Spleen (tissue), 7 donors: Measurements from ENCODE around the gene SPINK7.

ENCODE experiments used
- CTCF ChIP-seq, 11 experiments: fragments of 200-600 bp in 7 of 11; fragments of 450-650 bp in 4 of 11; sonication (generic) in 4 of 11; IDR thresholded peaks in 8 of 11; conservative IDR thresholded peaks in 3 of 11; 1 replicate in 7 of 11; 2 replicates in 4 of 11; pipeline versions ENCODE4 v1.4.0 to v1.8.0; 2016 to 2021; ENCODE audit warnings: antibody characterized with exemption in 11 of 11, inconsistent platforms in 4 of 11, mild to moderate bottlenecking in 1 of 11
- POLR2A ChIP-seq, 3 donors: fragments of 450-650 bp; IDR thresholded peaks; one replicate each; pipeline ENCODE4 v1.5.1; 2017; ENCODE audit warnings: antibody characterized with exemption in 3 of 3, mild to moderate bottlenecking in 1 of 3
- POLR2AphosphoS5 ChIP-seq, 3 donors: sonication (generic); formaldehyde crosslinking; IDR thresholded peaks; one replicate each; pipeline ENCODE4 v1.5.1; 2017; ENCODE audit warnings: antibody characterized with exemption in 3 of 3
- donor health status: DM: no; HTN: no; CAD: no; lungs with moderate emphysema.
- donor health status: DM: no; HTN: no; CAD: no.
- donor health status: DM: no; HTN: no; CAD: no.

GRCh38 chr5:148268566-148268965 lies 43.7 kb upstream of the SPINK7 start, which contains the start of gene SPINK13:
- TF ChIP-seq POLR2AphosphoS5 (IDR thresholded peaks at IDR 0.05), result no peak
- no peak for TF ChIP-seq POLR2A (IDR thresholded peaks at IDR 0.05)
- no peak for TF ChIP-seq CTCF (IDR thresholded peaks at IDR 0.05 in 8 of 11, conservative IDR thresholded peaks at IDR 0.05 in 3 of 11)
